Neural cell (in vitro differentiated cells): ENCODE data around the gene ZNF57. TPM values are rescaled to one million over a fixed set of nuclear protein-coding genes. Genes with fewer than 3 reads are reported as not detected.

Experiments
- H2AFZ ChIP-seq: fragments of 200-600, 300-800 bp; sonication (generic), shearing (Covaris generic); 2 replicates; pipeline ENCODE4 v1.6.0; 2014; ENCODE audit warnings: low read depth, mild to moderate bottlenecking, antibody characterized with exemption, low read length, moderate library complexity
- H3F3A ChIP-seq: fragments of 200-600 bp; shearing (Covaris generic); 2 replicates; pipeline ENCODE4 v1.6.1; 2016; ENCODE audit warnings: mild to moderate bottlenecking, moderate library complexity, mixed read lengths, antibody characterized with exemption, low read length; ENCODE audit not compliant: insufficient read depth, poor library complexity, severe bottlenecking
- H3K27ac ChIP-seq: fragments of 200-600, 300-800 bp; sonication (generic), shearing (Covaris generic); 2 replicates; pipeline ENCODE4 v1.5.1; 2014; ENCODE audit warnings: mild to moderate bottlenecking, low read length, moderate library complexity
- H3K27me3 ChIP-seq: fragments of 300-800, 200-600 bp; sonication (generic), shearing (Covaris generic); 2 replicates; pipeline ENCODE4 v1.6.0; 2014; ENCODE audit warnings: mild to moderate bottlenecking, low read depth, low read length, moderate library complexity; ENCODE audit not compliant: insufficient read depth
- H3K36me3 ChIP-seq: fragments of 300-800, 200-600 bp; sonication (generic), shearing (Covaris generic); 2 replicates; pipeline ENCODE4 v1.5.1; 2014; ENCODE audit warnings: mild to moderate bottlenecking, antibody characterized with exemption, low read length, moderate library complexity; ENCODE audit not compliant: insufficient read depth
- H3K4me2 ChIP-seq: fragments of 300-800, 200-600 bp; sonication (generic), shearing (Covaris generic); 2 replicates; pipeline ENCODE4 v1.6.0; 2014; ENCODE audit warnings: mild to moderate bottlenecking, low read length
- H3K4me3 ChIP-seq: fragments of 300-800, 200-600 bp; sonication (generic), shearing (Covaris generic); 2 replicates; pipeline ENCODE4 v1.5.1; 2014; ENCODE audit warnings: mild to moderate bottlenecking, low read length, moderate library complexity
- H3K79me2 ChIP-seq: fragments of 200-600 bp; shearing (Covaris generic); replicated peaks from 2 replicates; pipeline ENCODE4 v1.6.0; 2014; ENCODE audit warnings: mild to moderate bottlenecking, low read length, moderate library complexity; ENCODE audit not compliant: insufficient read depth
- H3K9ac ChIP-seq: fragments of 300-800, 200-600 bp; sonication (generic), shearing (Covaris generic); 2 replicates; pipeline ENCODE4 v1.6.1; 2016; ENCODE audit warnings: mild to moderate bottlenecking, low read length, mixed read lengths
- H3K9me2 ChIP-seq: fragments of 200-600 bp; shearing (Covaris generic); 2 replicates; pipeline ENCODE4 v1.6.1; 2016; ENCODE audit warnings: mild to moderate bottlenecking, low read length, mixed read lengths; ENCODE audit not compliant: insufficient read depth
- H3K9me3 ChIP-seq: fragments of 200-600, 300-800 bp; sonication (generic), shearing (Covaris generic); 2 replicates; pipeline ENCODE4 v1.6.1; 2016; ENCODE audit warnings: mild to moderate bottlenecking, mixed run types, low read length, moderate library complexity, mixed read lengths
- H4K20me1 ChIP-seq: fragments of 200-600 bp; shearing (Covaris generic); 2 replicates; pipeline ENCODE4 v1.6.1; 2016; ENCODE audit warnings: mild to moderate bottlenecking, mixed run types; ENCODE audit not compliant: insufficient read depth
- CTCF ChIP-seq: fragments of 450-650 bp; IDR thresholded peaks from 2 replicates; pipeline ENCODE4 v1.5.1; 2014; ENCODE audit warnings: antibody characterized with exemption, mild to moderate bottlenecking, moderate library complexity; ENCODE audit not compliant: poor library complexity, severe bottlenecking
- EP300 ChIP-seq: fragments of 450-650 bp; conservative IDR thresholded peaks from 2 replicates; pipeline ENCODE4 v1.6.1; 2014; ENCODE audit warnings: antibody characterized with exemption, mild to moderate bottlenecking, moderate library complexity; ENCODE audit not compliant: poor library complexity, severe bottlenecking
- EZH2 ChIP-seq: fragments of 200-600, 300-800 bp; shearing (Covaris generic), sonication (generic); IDR thresholded peaks from 2 replicates; pipeline ENCODE4 v1.6.1; 2014; ENCODE audit warnings: antibody characterized with exemption, low read length, borderline replicate concordance, mild to moderate bottlenecking; ENCODE audit not compliant: insufficient read depth, poor library complexity, severe bottlenecking
- MXI1 ChIP-seq: fragments of 450-650 bp; conservative IDR thresholded peaks from 2 replicates; pipeline ENCODE4 v1.6.1; 2014; ENCODE audit warnings: antibody characterized with exemption, mild to moderate bottlenecking; ENCODE audit not compliant: poor library complexity, severe bottlenecking
- POLR2AphosphoS5 ChIP-seq: IDR thresholded peaks from 2 replicates; pipeline ENCODE4 v1.6.1; 2012
- RAD21 ChIP-seq: fragments of 450-650 bp; conservative IDR thresholded peaks from 2 replicates; pipeline ENCODE4 v1.6.1; 2014; ENCODE audit warnings: antibody characterized with exemption, mild to moderate bottlenecking, moderate library complexity
- SMC3 ChIP-seq: fragments of 450-650 bp; conservative IDR thresholded peaks from 2 replicates; pipeline ENCODE4 v1.6.1; 2014; ENCODE audit warnings: antibody characterized with exemption, mild to moderate bottlenecking, moderate library complexity; ENCODE audit not compliant: poor library complexity
- TAF1 ChIP-seq: IDR thresholded peaks from 2 replicates; pipeline ENCODE4 v1.6.1; 2012; ENCODE audit warnings: low read depth
- polyA plus RNA-seq: library from polyadenylated mRNA; depleted of rRNA; stranded (reverse); fragments of >200 nt; gene quantifications from 2 replicates; pipeline ENCODE4 v1.2.3, GENCODE V29; 2014
- TF ChIP-seq, protein P1 (sequence below): IDR thresholded peaks from 2 replicates; pipeline ENCODE4 v1.6.1; 2012; ENCODE audit warnings: borderline replicate concordance

Gene ZNF57
- polyA plus RNA-seq, 1 donor from 2014 or later, result 3.0 TPM

DNA sequence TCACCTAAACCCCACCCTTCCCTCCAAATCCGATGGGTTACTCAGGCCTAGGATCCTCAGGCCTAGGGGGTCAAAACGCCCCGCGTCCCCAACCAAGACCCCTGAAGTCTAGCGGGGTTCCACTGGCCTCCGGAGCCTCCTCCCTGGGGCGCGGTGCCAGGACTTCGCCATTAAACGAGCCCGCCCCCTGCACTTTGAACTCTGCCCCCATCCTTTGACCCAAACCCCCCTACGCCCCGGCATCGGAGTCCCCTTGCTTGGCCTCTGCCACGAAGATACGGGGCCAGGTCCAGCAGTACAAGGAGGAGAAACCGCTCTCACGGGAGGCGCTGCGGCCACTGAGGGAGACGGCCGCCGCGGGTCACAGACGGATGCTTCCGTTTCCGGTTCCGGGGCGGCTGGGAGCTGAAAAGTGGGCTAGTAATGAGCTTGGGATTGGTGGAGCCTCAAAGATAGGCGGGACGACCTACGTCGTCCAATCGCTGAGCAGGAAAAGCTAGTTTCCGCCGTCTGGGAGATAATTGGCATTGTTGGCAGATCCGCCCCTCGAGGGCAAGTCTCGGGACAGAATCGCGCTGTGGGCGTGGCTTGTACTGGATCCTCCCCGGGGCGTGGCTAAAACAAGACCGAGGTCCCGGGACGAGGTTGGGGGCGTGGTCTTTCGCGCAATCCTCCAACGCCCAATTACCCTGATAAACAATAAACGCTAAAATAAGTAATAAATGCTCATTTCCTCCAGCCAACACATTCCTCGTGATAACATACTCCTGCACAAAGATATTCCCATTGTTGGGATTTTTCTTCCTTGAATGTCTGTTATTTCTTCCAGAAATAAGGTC lies 49.8 kb downstream of the ZNF57 start:
- H4K20me1 ChIP-seq, result no peaks in the 10 kb centered on the region
- peak overlapping the region; percentile 80 for H3K9ac ChIP-seq
- H3K27me3 ChIP-seq, result no peaks in the 10 kb centered on the region
- H2AFZ ChIP-seq, result peak overlapping the region; percentile 18
- peaks cover 15% of the 10 kb centered on the region for H3K79me2 ChIP-seq
- no peaks in the 10 kb centered on the region for H3K9me3 ChIP-seq
- no peaks in the 10 kb centered on the region for H3K9me2 ChIP-seq
- no peaks in the 10 kb centered on the region for H3F3A ChIP-seq
- peak overlapping the region; percentile 27 for H3K4me2 ChIP-seq
- H3K36me3 ChIP-seq, result no peaks in the 10 kb centered on the region
- H3K27ac ChIP-seq, result peak overlapping the region; percentile 82
- TF ChIP-seq SMC3 (no peak), TAF1 (no peak), RAD21 (no peak), CTCF (no peak), EZH2 (no peak), POLR2AphosphoS5 (peak; percentile 97), EP300 (no peak), MXI1 (peak; percentile 91)
- TF ChIP-seq, protein P1, sequence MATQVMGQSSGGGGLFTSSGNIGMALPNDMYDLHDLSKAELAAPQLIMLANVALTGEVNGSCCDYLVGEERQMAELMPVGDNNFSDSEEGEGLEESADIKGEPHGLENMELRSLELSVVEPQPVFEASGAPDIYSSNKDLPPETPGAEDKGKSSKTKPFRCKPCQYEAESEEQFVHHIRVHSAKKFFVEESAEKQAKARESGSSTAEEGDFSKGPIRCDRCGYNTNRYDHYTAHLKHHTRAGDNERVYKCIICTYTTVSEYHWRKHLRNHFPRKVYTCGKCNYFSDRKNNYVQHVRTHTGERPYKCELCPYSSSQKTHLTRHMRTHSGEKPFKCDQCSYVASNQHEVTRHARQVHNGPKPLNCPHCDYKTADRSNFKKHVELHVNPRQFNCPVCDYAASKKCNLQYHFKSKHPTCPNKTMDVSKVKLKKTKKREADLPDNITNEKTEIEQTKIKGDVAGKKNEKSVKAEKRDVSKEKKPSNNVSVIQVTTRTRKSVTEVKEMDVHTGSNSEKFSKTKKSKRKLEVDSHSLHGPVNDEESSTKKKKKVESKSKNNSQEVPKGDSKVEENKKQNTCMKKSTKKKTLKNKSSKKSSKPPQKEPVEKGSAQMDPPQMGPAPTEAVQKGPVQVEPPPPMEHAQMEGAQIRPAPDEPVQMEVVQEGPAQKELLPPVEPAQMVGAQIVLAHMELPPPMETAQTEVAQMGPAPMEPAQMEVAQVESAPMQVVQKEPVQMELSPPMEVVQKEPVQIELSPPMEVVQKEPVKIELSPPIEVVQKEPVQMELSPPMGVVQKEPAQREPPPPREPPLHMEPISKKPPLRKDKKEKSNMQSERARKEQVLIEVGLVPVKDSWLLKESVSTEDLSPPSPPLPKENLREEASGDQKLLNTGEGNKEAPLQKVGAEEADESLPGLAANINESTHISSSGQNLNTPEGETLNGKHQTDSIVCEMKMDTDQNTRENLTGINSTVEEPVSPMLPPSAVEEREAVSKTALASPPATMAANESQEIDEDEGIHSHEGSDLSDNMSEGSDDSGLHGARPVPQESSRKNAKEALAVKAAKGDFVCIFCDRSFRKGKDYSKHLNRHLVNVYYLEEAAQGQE, result no peak
- H3K4me3 ChIP-seq, result peak overlapping the region; percentile 72

DNA sequence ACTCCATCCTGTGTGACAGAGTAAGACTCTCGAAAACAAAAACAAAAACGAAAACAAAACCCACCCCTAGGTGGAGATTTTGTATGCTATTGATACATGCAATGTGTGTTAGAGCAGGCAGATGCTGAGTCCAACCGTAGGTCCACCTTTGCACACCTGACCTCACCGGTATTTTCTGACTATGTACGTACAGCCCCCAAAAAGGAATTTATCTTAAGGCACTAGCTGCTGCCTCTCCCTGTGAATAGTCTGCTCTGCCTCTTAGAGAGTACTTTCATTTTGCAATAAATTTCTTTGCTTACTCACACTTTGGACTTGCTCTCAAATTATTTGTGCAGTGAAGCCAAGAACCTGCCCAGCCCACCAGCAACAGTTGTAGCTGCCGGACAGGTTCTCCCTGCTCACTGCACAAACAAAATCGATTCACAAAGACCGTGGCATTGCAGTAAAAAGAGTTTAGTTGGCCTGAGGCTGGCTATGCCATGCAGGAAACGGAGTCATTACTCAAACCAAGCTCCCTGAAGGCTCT lies 52.3 kb downstream of the ZNF57 start:
- no peak overlapping the region for H3K4me3 ChIP-seq
- H3K9me3 ChIP-seq, result no peaks in the 10 kb centered on the region
- TF ChIP-seq SMC3, result no peak
- no peak for TF ChIP-seq EP300
- no peak for TF ChIP-seq CTCF
- no peak for TF ChIP-seq POLR2AphosphoS5
- no peak for TF ChIP-seq MXI1
- TF ChIP-seq EZH2, result no peak
- no peak for TF ChIP-seq TAF1
- TF ChIP-seq, protein P1, result no peak
- TF ChIP-seq RAD21, result no peak
- H4K20me1 ChIP-seq, result no peaks in the 10 kb centered on the region
- no peak overlapping the region for H3K9ac ChIP-seq
- H3K79me2 ChIP-seq, result peaks cover 15% of the 10 kb centered on the region
- H3K27me3 ChIP-seq, result no peaks in the 10 kb centered on the region
- H2AFZ ChIP-seq, result no peak overlapping the region
- no peaks in the 10 kb centered on the region for H3K9me2 ChIP-seq
- no peaks in the 10 kb centered on the region for H3F3A ChIP-seq
- H3K36me3 ChIP-seq, result no peaks in the 10 kb centered on the region
- no peak overlapping the region for H3K27ac ChIP-seq
- H3K4me2 ChIP-seq, result no peak overlapping the region
